GM23338 (cell line): ENCODE measurements around the gene CSTPP1. TPM values are rescaled to one million over a fixed set of nuclear protein-coding genes. Genes with fewer than 3 reads are reported as not detected.
"Not testable (repeated sequence)": the region's sequence is repeated elsewhere in the genome, so short reads cannot be mapped to it uniquely, and the experiment has no call there.

Experiments used
- ATAC-seq: fragments of 200-7000 bp; cut with Tn5 transposase; 3 replicates; pipeline ENCODE4 v1.9.1; 2020
- DNase-seq: peaks from one replicate; pipeline ENCODE4 v3.0.0-alpha.2; 2015; ENCODE audit warnings: low spot score
- H2AFZ ChIP-seq: fragments of 200-600 bp; sonication (generic); 2 replicates; pipeline ENCODE4 v1.8.0; 2016; ENCODE audit warnings: antibody characterized with exemption, mild to moderate bottlenecking, moderate library complexity
- H3F3A ChIP-seq: fragments of 200-600 bp; sonication (generic); replicated peaks from 2 replicates; pipeline ENCODE4 v1.8.0; 2017; ENCODE audit warnings: antibody characterized with exemption, mixed run types, low read depth
- H3K27ac ChIP-seq: fragments of 200-600 bp; sonication (generic); 2 replicates; pipeline ENCODE4 v1.6.1; 2016; ENCODE audit warnings: low read depth
- H3K27me3 ChIP-seq: fragments of 200-600 bp; sonication (generic); 2 replicates; pipeline ENCODE4 v1.8.0; 2016; ENCODE audit warnings: mild to moderate bottlenecking, mixed run types, moderate library complexity; ENCODE audit not compliant: insufficient read depth
- H3K36me3 ChIP-seq: fragments of 200-600 bp; sonication (generic); 2 replicates; pipeline ENCODE4 v1.8.0; 2016; ENCODE audit warnings: mild to moderate bottlenecking; ENCODE audit not compliant: insufficient read depth
- H3K4me1 ChIP-seq: fragments of 200-600 bp; sonication (generic); 2 replicates; pipeline ENCODE4 v1.8.0; 2016; ENCODE audit warnings: mild to moderate bottlenecking, moderate library complexity; ENCODE audit not compliant: insufficient read depth
- H3K4me2 ChIP-seq: fragments of 200-600 bp; sonication (generic); 2 replicates; pipeline ENCODE4 v1.7.1; 2017; ENCODE audit warnings: mixed run types
- H3K4me3 ChIP-seq: fragments of 200-600 bp; sonication (generic); 2 replicates; pipeline ENCODE4 v1.6.1; 2016; ENCODE audit warnings: mixed run types
- H3K79me2 ChIP-seq: fragments of 200-600 bp; sonication (generic); replicated peaks from 2 replicates; pipeline ENCODE4 v1.8.0; 2017; ENCODE audit warnings: mild to moderate bottlenecking; ENCODE audit not compliant: insufficient read depth
- H3K9me2 ChIP-seq: fragments of 200-600 bp; sonication (generic); 2 replicates; pipeline ENCODE4 v1.8.0; 2017; ENCODE audit not compliant: insufficient read depth
- H4K20me1 ChIP-seq: fragments of 200-600 bp; sonication (generic); replicated peaks from 2 replicates; pipeline ENCODE4 v1.8.0; 2017; ENCODE audit warnings: mild to moderate bottlenecking; ENCODE audit not compliant: insufficient read depth
- H3K27ac Mint-ChIP-seq: 2 replicates; pipeline ENCODE4 v1.8.0; 2020; ENCODE audit warnings: inconsistent platforms, mild to moderate bottlenecking, moderate library complexity, mixed read lengths
- H3K27me3 Mint-ChIP-seq: 3 replicates; pipeline ENCODE4 v1.8.0; 2022; ENCODE audit warnings: low read depth, mild to moderate bottlenecking, moderate library complexity, mixed read lengths, inconsistent platforms; ENCODE audit not compliant: insufficient read depth, poor library complexity
- H3K36me3 Mint-ChIP-seq: 3 replicates; pipeline ENCODE4 v1.8.0; 2021; ENCODE audit warnings: low read depth, mild to moderate bottlenecking, inconsistent platforms, moderate library complexity, mixed read lengths
- H3K4me1 Mint-ChIP-seq: 3 replicates; pipeline ENCODE4 v1.8.0; 2020; ENCODE audit warnings: mild to moderate bottlenecking, inconsistent platforms, mixed read lengths
- H3K4me3 Mint-ChIP-seq: 3 replicates; pipeline ENCODE4 v1.8.0; 2021; ENCODE audit warnings: moderate library complexity, mild to moderate bottlenecking, inconsistent platforms, mixed read lengths
- H3K9me3 Mint-ChIP-seq: 3 replicates; pipeline ENCODE4 v1.8.0; 2020; ENCODE audit warnings: moderate library complexity, mild to moderate bottlenecking, inconsistent platforms, mixed read lengths
- ETS1 ChIP-seq: IDR thresholded peaks from 2 replicates; pipeline ENCODE4 v1.6.1; 2016; ENCODE audit warnings: antibody characterized with exemption
- EZH2 ChIP-seq: fragments of 200-600 bp; sonication (generic); IDR thresholded peaks from one replicate; pipeline ENCODE4 v1.8.0; 2017; ENCODE audit warnings: antibody characterized with exemption, mild to moderate bottlenecking, low read depth; ENCODE audit not compliant: unreplicated experiment
- EZH2phosphoT487 ChIP-seq: fragments of 200-600 bp; sonication (generic); IDR thresholded peaks from one replicate; pipeline ENCODE4 v1.8.1; 2018; ENCODE audit warnings: antibody characterized with exemption; ENCODE audit not compliant: unreplicated experiment
- JUNB ChIP-seq: IDR thresholded peaks from one replicate; pipeline ENCODE4 v1.6.1; 2016; ENCODE audit warnings: antibody characterized with exemption; ENCODE audit not compliant: unreplicated experiment
- NANOG ChIP-seq: IDR thresholded peaks from 2 replicates; pipeline ENCODE4 v1.6.1; 2016; ENCODE audit warnings: antibody characterized with exemption, borderline replicate concordance
- POLR2AphosphoS5 ChIP-seq: IDR thresholded peaks from 2 replicates; pipeline ENCODE4 v1.6.1; 2016; ENCODE audit warnings: antibody characterized with exemption, low read depth
- ZNF331 ChIP-seq: fragments of 250-450 bp; sonication (Bioruptor Pico); IDR thresholded peaks from 2 replicates; pipeline ENCODE4 v1.5.0; 2020; ENCODE audit warnings: low read depth, mild to moderate bottlenecking, moderate library complexity
- ZNF462 ChIP-seq: fragments of 250-450 bp; sonication (Bioruptor Pico); IDR thresholded peaks from 2 replicates; pipeline ENCODE4 v1.5.0; 2020; ENCODE audit warnings: mild to moderate bottlenecking, moderate library complexity
- polyA plus RNA-seq: library from polyadenylated mRNA; unstranded; fragments of >200 nt; fragmentation: Nextera tagmentation; extraction: Ambion mirVana; gene quantifications from 2 replicates; pipeline ENCODE4 v1.2.1, GENCODE V29; 2016
- total RNA-seq: library from RNA; depleted of rRNA; stranded (reverse); fragments of >200 nt; shearing (Covaris generic); gene quantifications from 2 replicates; pipeline ENCODE4 v1.2.3, GENCODE V29; 2014
- TF ChIP-seq, protein P1 (sequence below): IDR thresholded peaks from one replicate; pipeline ENCODE4 v1.6.1; 2018; ENCODE audit warnings: antibody characterized with exemption; ENCODE audit not compliant: unreplicated experiment

CSTPP1 gene
- total and polyA plus RNA-seq, 2 experiments from 2014 or later: 23.5 to 42.6 TPM

GRCh38 chr11:47207459-47207858, 270.9 kb downstream of the CSTPP1 start:
- peaks cover 11% of the 10 kb centered on the region for H3K4me1 ChIP-seq
- no peaks in the 10 kb centered on the region for H3K36me3 Mint-ChIP-seq
- no peak overlapping the region for H3K27ac Mint-ChIP-seq
- H3K4me3 Mint-ChIP-seq: no peak overlapping the region
- no peak overlapping the region for H2AFZ ChIP-seq
- peaks cover 9% of the 10 kb centered on the region for H3K27me3 Mint-ChIP-seq
- H3K79me2 ChIP-seq: no peaks in the 10 kb centered on the region
- no peaks in the 10 kb centered on the region for H3K36me3 ChIP-seq
- H4K20me1 ChIP-seq: no peaks in the 10 kb centered on the region
- no peaks in the 10 kb centered on the region for H3K9me3 Mint-ChIP-seq
- no peak for ATAC-seq
- no peak overlapping the region for H3K4me2 ChIP-seq
- no peak overlapping the region for H3K27ac ChIP-seq
- no peak for TF ChIP-seq JUNB
- no peak for TF ChIP-seq ETS1
- TF ChIP-seq EZH2: no peak
- TF ChIP-seq NANOG: no peak
- TF ChIP-seq EZH2phosphoT487: no peak
- no peak for TF ChIP-seq ZNF331 (CRISPR knock-in tag)
- TF ChIP-seq, protein P1, sequence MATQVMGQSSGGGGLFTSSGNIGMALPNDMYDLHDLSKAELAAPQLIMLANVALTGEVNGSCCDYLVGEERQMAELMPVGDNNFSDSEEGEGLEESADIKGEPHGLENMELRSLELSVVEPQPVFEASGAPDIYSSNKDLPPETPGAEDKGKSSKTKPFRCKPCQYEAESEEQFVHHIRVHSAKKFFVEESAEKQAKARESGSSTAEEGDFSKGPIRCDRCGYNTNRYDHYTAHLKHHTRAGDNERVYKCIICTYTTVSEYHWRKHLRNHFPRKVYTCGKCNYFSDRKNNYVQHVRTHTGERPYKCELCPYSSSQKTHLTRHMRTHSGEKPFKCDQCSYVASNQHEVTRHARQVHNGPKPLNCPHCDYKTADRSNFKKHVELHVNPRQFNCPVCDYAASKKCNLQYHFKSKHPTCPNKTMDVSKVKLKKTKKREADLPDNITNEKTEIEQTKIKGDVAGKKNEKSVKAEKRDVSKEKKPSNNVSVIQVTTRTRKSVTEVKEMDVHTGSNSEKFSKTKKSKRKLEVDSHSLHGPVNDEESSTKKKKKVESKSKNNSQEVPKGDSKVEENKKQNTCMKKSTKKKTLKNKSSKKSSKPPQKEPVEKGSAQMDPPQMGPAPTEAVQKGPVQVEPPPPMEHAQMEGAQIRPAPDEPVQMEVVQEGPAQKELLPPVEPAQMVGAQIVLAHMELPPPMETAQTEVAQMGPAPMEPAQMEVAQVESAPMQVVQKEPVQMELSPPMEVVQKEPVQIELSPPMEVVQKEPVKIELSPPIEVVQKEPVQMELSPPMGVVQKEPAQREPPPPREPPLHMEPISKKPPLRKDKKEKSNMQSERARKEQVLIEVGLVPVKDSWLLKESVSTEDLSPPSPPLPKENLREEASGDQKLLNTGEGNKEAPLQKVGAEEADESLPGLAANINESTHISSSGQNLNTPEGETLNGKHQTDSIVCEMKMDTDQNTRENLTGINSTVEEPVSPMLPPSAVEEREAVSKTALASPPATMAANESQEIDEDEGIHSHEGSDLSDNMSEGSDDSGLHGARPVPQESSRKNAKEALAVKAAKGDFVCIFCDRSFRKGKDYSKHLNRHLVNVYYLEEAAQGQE: no peak
- TF ChIP-seq ZNF462 (CRISPR knock-in tag): no peak
- TF ChIP-seq POLR2AphosphoS5: no peak
- peaks cover 10% of the 10 kb centered on the region for H3K4me1 Mint-ChIP-seq
- H3F3A ChIP-seq: no peaks in the 10 kb centered on the region
- no peak for DNase-seq
- H3K27me3 ChIP-seq: no peaks in the 10 kb centered on the region
- no peak overlapping the region for H3K4me3 ChIP-seq
- no peaks in the 10 kb centered on the region for H3K9me2 ChIP-seq

DNA sequence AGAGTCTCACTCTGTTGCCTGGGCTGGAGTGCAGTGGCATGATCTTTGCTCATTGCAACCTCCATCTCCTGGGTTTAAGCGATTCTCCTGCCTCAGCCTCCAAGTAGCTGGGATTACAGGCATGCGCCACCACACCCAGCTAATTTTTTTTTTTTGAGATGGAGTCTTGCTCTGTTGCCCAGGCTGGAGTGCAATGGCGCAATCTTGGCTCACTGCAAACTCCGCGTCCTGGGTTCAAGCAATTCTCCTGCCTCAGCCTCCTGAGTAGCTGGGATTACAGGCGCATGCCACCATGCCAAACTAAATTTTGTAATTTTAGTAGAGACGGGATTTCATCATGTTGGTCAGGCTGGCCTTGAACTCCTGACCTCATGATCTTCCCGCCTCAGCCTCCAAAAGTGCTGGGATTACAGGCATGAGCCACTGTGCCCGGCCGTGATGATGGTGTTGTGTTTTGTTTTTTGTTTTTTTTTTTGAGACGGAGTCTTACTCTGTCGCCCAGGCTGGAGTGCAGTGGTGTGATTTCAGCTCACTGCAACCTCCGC, 271.5 kb downstream of the CSTPP1 start:
- not testable (repeated sequence) for H2AFZ ChIP-seq, H3K4me3 ChIP-seq, H3K4me1 Mint-ChIP-seq, ATAC-seq, H3K4me2 ChIP-seq, H3K9me3 Mint-ChIP-seq, H3K79me2 ChIP-seq, H4K20me1 ChIP-seq, H3K4me3 Mint-ChIP-seq, H3K27me3 Mint-ChIP-seq, H3K36me3 ChIP-seq, DNase-seq, H3K27ac ChIP-seq, H3K27ac Mint-ChIP-seq, H3F3A ChIP-seq, H3K9me2 ChIP-seq, H3K36me3 Mint-ChIP-seq, H3K27me3 ChIP-seq
- peaks cover 11% of the 10 kb centered on the region for H3K4me1 ChIP-seq
